ENCODE results near the gene TOPORS. TPM values are rescaled to one million over a fixed set of nuclear protein-coding genes. Genes with fewer than 3 reads are reported as not detected.
A peak's percentile ranks its signal among the peaks of the same experiment; 100 is the strongest.
"Not testable (repeated sequence)": the region's sequence is repeated elsewhere in the genome, so short reads cannot be mapped to it uniquely, and the experiment has no call there.

TOPORS gene
- 10 to 100 TPM; 19.5 to 23.4 (median 22.5) TPM for total RNA-seq

DNA sequence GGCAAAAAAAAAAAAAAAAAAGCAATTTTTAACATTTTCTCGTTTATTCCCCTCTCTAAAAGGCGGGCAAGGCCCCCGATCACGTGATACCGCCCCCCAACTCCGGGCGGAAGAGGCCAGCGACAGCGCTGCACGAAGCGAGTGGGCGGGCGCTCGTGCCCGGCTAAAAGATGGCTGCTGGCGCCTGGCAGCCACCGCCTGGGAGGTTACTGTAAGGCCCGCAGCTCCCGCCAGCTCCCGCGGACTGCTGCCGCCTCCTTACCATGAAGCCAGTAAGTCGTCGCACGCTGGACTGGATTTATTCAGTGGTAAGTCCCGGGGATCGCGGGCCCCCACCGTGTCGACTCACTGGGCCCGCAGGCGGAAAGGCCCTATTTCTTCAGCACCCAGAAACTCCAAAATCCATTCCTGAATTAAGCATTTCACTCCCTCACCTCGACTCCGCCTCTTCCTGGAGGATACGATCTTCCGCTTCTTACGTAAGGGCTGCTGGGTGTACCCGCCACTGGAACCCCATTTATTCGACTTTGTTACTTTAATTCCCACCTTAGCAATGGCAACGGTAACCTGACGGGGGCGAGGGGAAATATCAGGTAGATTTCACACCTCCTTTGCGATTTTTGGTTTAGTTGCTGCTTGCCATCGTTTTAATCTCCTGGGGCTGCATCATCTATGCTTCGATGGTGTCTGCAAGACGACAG is at the start of gene TOPORS, which contains the start of gene SMIM27:
Gene TOPORS (minus strand): TSS at position 415 of the 701 bp plus-strand sequence. CDS start 150 bp downstream, at position 265.
Gene SMIM27 (plus strand): TSS at position 156 of the 701 bp plus-strand sequence. CDS start 108 bp downstream, at position 264.
- 0 to 1% methylated on average over 42 to 46 of the region's 46 CpGs for WGBS, 2 donors
- Histone ChIP-seq H3K4me1 (peaks cover 0 to 32% (median 9%) of the 10 kb centered on the region in 4 donors), H3K9me3 (no peaks in the 10 kb centered on the region), H3K4me3 (peak within 1 kb of the TSS; percentile 60 to 88 (median 72)), H3K27ac (peak within 1 kb of the TSS; percentile 91 to 97 (median 96)), H3K27me3 (no peaks in the 10 kb centered on the region), H3K36me3 (peaks cover 0 to 5% (median 0%) of the 10 kb centered on the region in 3 donors)
- peak; percentile 79 to 83 for DNase-seq (ENCODE audit: low spot score in 2 of 2)
- TF ChIP-seq EP300 (IDR thresholded peaks at IDR 0.05) (peak; percentile 72 to 98), POLR2A (IDR thresholded peaks at IDR 0.05) (peak; percentile 69 to 91)
- TF ChIP-seq, protein P1, sequence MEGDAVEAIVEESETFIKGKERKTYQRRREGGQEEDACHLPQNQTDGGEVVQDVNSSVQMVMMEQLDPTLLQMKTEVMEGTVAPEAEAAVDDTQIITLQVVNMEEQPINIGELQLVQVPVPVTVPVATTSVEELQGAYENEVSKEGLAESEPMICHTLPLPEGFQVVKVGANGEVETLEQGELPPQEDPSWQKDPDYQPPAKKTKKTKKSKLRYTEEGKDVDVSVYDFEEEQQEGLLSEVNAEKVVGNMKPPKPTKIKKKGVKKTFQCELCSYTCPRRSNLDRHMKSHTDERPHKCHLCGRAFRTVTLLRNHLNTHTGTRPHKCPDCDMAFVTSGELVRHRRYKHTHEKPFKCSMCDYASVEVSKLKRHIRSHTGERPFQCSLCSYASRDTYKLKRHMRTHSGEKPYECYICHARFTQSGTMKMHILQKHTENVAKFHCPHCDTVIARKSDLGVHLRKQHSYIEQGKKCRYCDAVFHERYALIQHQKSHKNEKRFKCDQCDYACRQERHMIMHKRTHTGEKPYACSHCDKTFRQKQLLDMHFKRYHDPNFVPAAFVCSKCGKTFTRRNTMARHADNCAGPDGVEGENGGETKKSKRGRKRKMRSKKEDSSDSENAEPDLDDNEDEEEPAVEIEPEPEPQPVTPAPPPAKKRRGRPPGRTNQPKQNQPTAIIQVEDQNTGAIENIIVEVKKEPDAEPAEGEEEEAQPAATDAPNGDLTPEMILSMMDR (IDR thresholded peaks at IDR 0.05), result peak in 1 of 5 experiments; percentile 46

DNA sequence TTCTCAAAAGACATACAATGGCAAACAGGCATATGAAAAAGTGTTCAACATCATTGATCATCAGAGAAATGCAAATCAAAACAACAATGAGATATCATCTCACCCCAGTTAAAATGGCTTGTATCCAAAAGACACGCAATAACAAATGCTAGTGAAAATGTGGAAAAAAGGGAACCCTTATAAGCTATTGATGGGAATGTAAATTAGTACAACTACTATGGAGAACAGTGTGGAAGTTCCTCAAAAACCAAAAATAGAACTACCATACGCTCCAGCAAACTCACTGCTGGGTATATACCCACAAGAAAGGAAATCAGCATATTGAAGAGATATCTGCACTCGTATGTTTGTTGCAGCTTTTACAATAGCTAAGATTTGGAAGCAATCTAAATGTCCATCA is 46.6 kb upstream of the TOPORS start:
- H3K4me1 ChIP-seq; H3K36me3 ChIP-seq; DNase-seq (ENCODE audit: low spot score in 2 of 2); H3K9me3 ChIP-seq; H3K4me3 ChIP-seq; H3K27me3 ChIP-seq; H3K27ac ChIP-seq: not testable (repeated sequence)
- 57 to 63% methylated on average over 3 of the region's 3 CpGs for WGBS, 2 donors

DNA sequence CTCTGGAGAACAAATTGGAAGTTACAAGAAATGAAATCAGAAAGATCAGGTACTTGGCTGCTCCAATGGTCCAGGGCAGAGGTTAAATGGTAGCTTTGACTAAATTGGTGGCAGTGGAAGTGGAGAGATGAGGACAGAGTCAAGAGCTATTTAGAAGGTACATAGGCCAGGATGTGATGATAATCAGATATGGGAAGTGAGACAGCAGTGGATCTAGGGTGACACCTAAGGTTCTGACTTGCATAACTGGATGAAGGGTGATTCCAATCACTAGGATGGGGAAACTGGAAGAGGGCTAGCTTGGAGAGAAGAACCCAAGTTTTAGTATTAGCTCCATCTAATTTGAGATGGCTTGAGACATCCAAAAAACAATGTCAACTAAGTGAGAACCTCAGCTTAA is 44.5 kb upstream of the TOPORS start:
- no peak overlapping the region for H3K27ac ChIP-seq
- no peak for TF ChIP-seq POLR2A (IDR thresholded peaks at IDR 0.05)
- TF ChIP-seq EP300 (IDR thresholded peaks at IDR 0.05), result no peak
- TF ChIP-seq, protein P1 (IDR thresholded peaks at IDR 0.05), result no peak
- no peak overlapping the region for H3K4me3 ChIP-seq
- no peaks in the 10 kb centered on the region for H3K4me1 ChIP-seq
- H3K36me3 ChIP-seq, result no peaks in the 10 kb centered on the region
- no peak for DNase-seq (ENCODE audit: low spot score in 2 of 2)
- H3K27me3 ChIP-seq, result no peaks in the 10 kb centered on the region
- no peaks in the 10 kb centered on the region for H3K9me3 ChIP-seq

DNA sequence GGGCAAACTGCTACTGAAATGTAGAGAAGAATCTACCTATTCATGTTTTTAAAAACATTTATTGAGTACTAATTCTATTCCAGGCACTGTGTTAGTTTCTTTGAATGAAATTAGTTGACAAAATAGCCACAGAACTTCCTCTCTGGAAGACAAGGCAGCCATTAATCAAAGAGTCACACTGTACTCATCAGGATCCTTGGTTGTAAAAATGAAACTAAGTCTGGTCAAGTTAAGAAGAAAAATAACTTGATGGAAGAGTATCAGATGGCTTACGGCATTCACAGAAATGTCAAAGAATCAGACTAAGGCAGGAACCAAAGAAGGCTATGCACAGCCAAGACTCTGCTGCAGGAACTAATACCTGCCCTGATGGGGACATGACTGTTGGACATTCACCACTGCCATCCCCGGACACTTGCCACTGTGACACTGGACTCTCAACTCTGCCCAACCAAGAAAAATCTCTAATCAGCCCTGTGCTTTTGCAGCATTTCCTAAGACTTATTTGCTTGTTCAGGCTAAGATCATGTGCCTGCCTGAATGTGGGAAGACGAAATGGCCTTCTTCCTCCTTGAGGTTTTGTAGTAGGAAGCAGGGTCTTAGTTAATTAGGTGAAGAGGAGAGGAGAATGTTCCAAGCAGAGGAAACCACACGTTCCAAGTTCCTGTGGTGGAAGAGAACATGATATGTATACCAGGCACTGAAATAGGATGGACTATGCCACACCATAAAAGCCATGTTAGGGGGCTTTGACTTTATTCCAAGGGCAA is 43.9 kb upstream of the TOPORS start:
- Histone ChIP-seq H3K36me3 (no peaks in the 10 kb centered on the region), H3K27ac (no peak overlapping the region), H3K4me1 (no peaks in the 10 kb centered on the region), H3K4me3 (no peak overlapping the region), H3K9me3 (no peaks in the 10 kb centered on the region), H3K27me3 (no peaks in the 10 kb centered on the region)
- no peak for DNase-seq (ENCODE audit: low spot score in 2 of 2)
- TF ChIP-seq, protein P1 (IDR thresholded peaks at IDR 0.05), result no peak
- no peak for TF ChIP-seq POLR2A (IDR thresholded peaks at IDR 0.05)
- TF ChIP-seq EP300 (IDR thresholded peaks at IDR 0.05), result peak in 1 of 2 donors; percentile 7
- WGBS, 2 donors, result 79 to 81% methylated on average over 4 of the region's 4 CpGs

DNA sequence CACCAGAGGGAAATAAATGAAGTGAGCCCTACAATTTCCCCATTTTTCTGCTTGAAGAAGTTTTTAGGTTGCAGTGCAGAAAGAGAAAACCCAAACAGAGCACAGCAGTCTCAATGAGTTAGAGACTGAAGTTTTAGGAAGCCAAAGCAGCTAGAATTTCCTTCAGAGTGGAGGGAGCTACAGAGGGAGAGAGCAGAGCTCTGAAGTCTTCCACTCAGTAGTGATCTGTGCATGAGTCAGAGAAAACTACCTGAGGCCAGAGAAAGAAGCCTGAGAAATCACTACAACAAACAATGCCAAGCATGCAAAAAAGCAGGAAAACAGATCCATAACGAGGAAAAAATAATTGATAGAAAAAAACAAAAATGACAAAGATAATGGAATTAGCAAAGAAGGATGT is 38.5 kb upstream of the TOPORS start:
- Histone ChIP-seq H3K4me1 (no peaks in the 10 kb centered on the region), H3K27ac (no peak overlapping the region), H3K36me3 (no peaks in the 10 kb centered on the region), H3K9me3 (no peaks in the 10 kb centered on the region), H3K27me3 (no peaks in the 10 kb centered on the region), H3K4me3 (no peak overlapping the region)
- TF ChIP-seq POLR2A (IDR thresholded peaks at IDR 0.05), result no peak
- TF ChIP-seq, protein P1 (IDR thresholded peaks at IDR 0.05), result no peak
- TF ChIP-seq EP300 (IDR thresholded peaks at IDR 0.05), result no peak
- 62 to 73% methylated on average over 1 of the region's 1 CpG for WGBS, 2 donors
- no peak for DNase-seq (ENCODE audit: low spot score in 2 of 2)

Data from tibial nerve (tissue), 4 donors.